HL-60 (cell line): ENCODE results near the gene NTRK2.

Experiments used
- DNase-seq, 2 experiments: peaks; one replicate each; pipeline ENCODE4 v3.0.0-alpha.2; 2010 to 2020; ENCODE audit warnings: low read depth in 1 of 2, low spot score in 1 of 2
- H3K27ac ChIP-seq: fragments of 250-450 bp; sonication (Bioruptor Pico); replicated peaks from 2 replicates; pipeline ENCODE4 v1.5.1; 2020; ENCODE audit warnings: mild to moderate bottlenecking, moderate library complexity
- H3K27me3 ChIP-seq: fragments of 250-450 bp; sonication (Bioruptor Pico); 2 replicates; pipeline ENCODE4 v1.5.1; 2021; ENCODE audit warnings: mild to moderate bottlenecking, moderate library complexity; ENCODE audit not compliant: insufficient read depth, poor library complexity, severe bottlenecking
- H3K4me3 ChIP-seq: replicated peaks from 2 replicates; pipeline ENCODE4 v1.5.1; 2011; ENCODE audit warnings: mild to moderate bottlenecking, control low read depth, low read length; ENCODE audit not compliant: insufficient read depth
- GABPA ChIP-seq: IDR thresholded peaks from 2 replicates; pipeline ENCODE4 v1.6.1; 2012; ENCODE audit warnings: low read depth
- POLR2AphosphoS5 ChIP-seq: IDR thresholded peaks from 2 replicates; pipeline ENCODE4 v1.6.1; 2012; ENCODE audit warnings: low read depth
- SPI1 ChIP-seq: IDR thresholded peaks from 2 replicates; pipeline ENCODE4 v1.6.1; 2012; ENCODE audit warnings: low read depth, mild to moderate bottlenecking, borderline replicate concordance
- TF ChIP-seq, protein P1 (sequence below): IDR thresholded peaks from 2 replicates; pipeline ENCODE4 v1.6.1; 2012; ENCODE audit warnings: low read depth; ENCODE audit not compliant: insufficient replicate concordance
- TF ChIP-seq, protein P2 (sequence below): IDR thresholded peaks from one replicate; pipeline ENCODE4 v1.5.1; 2011; ENCODE audit warnings: low read length, control low read depth, inconsistent platforms; ENCODE audit not compliant: insufficient read depth

Gene NTRK2

GRCh38 chr9:84710701-84711397, 41.3 kb downstream of the NTRK2 start:
- Histone ChIP-seq H3K27ac (no peak overlapping the region), H3K4me3 (no peak overlapping the region), H3K27me3 (peaks cover 2% of the 10 kb centered on the region)
- DNase-seq = no peak
- TF ChIP-seq, protein P1, sequence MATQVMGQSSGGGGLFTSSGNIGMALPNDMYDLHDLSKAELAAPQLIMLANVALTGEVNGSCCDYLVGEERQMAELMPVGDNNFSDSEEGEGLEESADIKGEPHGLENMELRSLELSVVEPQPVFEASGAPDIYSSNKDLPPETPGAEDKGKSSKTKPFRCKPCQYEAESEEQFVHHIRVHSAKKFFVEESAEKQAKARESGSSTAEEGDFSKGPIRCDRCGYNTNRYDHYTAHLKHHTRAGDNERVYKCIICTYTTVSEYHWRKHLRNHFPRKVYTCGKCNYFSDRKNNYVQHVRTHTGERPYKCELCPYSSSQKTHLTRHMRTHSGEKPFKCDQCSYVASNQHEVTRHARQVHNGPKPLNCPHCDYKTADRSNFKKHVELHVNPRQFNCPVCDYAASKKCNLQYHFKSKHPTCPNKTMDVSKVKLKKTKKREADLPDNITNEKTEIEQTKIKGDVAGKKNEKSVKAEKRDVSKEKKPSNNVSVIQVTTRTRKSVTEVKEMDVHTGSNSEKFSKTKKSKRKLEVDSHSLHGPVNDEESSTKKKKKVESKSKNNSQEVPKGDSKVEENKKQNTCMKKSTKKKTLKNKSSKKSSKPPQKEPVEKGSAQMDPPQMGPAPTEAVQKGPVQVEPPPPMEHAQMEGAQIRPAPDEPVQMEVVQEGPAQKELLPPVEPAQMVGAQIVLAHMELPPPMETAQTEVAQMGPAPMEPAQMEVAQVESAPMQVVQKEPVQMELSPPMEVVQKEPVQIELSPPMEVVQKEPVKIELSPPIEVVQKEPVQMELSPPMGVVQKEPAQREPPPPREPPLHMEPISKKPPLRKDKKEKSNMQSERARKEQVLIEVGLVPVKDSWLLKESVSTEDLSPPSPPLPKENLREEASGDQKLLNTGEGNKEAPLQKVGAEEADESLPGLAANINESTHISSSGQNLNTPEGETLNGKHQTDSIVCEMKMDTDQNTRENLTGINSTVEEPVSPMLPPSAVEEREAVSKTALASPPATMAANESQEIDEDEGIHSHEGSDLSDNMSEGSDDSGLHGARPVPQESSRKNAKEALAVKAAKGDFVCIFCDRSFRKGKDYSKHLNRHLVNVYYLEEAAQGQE = no peak
- TF ChIP-seq POLR2AphosphoS5 (no peak), SPI1 (no peak), GABPA (no peak)
- TF ChIP-seq, protein P2, sequence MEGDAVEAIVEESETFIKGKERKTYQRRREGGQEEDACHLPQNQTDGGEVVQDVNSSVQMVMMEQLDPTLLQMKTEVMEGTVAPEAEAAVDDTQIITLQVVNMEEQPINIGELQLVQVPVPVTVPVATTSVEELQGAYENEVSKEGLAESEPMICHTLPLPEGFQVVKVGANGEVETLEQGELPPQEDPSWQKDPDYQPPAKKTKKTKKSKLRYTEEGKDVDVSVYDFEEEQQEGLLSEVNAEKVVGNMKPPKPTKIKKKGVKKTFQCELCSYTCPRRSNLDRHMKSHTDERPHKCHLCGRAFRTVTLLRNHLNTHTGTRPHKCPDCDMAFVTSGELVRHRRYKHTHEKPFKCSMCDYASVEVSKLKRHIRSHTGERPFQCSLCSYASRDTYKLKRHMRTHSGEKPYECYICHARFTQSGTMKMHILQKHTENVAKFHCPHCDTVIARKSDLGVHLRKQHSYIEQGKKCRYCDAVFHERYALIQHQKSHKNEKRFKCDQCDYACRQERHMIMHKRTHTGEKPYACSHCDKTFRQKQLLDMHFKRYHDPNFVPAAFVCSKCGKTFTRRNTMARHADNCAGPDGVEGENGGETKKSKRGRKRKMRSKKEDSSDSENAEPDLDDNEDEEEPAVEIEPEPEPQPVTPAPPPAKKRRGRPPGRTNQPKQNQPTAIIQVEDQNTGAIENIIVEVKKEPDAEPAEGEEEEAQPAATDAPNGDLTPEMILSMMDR = no peak

DNA sequence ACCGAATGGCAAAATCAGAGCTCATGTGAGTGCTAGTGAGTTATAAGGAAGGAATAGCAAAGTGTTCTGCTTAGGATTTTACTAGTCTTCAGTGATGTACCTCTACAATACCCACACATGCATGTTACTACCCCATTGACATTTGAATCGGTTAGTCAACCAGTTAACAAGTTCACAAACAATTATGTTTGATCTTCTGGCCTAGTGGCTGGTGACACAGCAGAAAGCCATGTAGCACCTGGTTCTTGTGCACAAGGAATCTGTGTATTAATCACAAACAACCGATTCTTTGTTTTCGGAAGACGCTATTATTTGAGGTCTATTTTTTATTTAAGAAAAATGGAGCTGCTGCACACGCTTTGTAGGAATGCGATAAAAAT, 41.9 kb downstream of the NTRK2 start:
- TF ChIP-seq, protein P1 = no peak
- TF ChIP-seq POLR2AphosphoS5 = no peak
- no peak for TF ChIP-seq GABPA
- no peak for TF ChIP-seq SPI1
- TF ChIP-seq, protein P2 = no peak
- Histone ChIP-seq H3K27ac (no peak overlapping the region), H3K4me3 (no peak overlapping the region), H3K27me3 (peaks cover 2% of the 10 kb centered on the region)
- DNase-seq = no peak

DNA sequence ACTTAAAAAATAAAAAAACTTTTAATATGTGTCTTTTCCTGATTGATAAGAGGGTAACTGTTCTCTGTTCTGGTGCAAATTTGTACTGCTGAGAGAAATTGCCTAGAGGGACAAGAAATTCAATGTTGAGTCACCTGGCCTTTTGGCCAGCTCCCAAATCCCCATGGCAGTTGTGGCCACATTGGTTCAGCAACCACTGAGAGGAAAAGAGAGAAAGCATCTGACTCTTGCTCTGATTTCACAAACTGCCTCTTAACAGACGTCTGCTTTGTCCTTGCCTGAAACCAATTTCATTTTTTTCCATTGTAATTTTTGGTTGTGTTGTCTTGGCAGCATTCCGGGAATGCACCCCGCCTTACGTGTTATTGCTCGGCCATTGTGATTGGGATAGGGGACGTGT, 42.4 kb downstream of the NTRK2 start:
- no peak overlapping the region for H3K27ac ChIP-seq
- no peak for TF ChIP-seq POLR2AphosphoS5
- no peak for TF ChIP-seq GABPA
- no peak for TF ChIP-seq SPI1
- TF ChIP-seq, protein P1 = no peak
- TF ChIP-seq, protein P2 = no peak

More for the DNA sequence above, 42.4 kb downstream of the NTRK2 start:
- peaks cover 2% of the 10 kb centered on the region for H3K27me3 ChIP-seq
- peak in 1 of 2 experiments; percentile 25 for DNase-seq
- H3K4me3 ChIP-seq = no peak overlapping the region
